Measurements from ENCODE around the gene USP40. TPM values are rescaled to one million over a fixed set of nuclear protein-coding genes. Genes with fewer than 3 reads are reported as not detected.

Gene USP40
- total RNA-seq, 6 experiments from 2014 or later, result 22.8 to 27.4 (median 24.3) TPM

GRCh38 chr2:233462826-233463470, 103.6 kb downstream of the USP40 start:
- H3K4me3 Mint-ChIP-seq, result no peak overlapping the region
- H3K36me3 Mint-ChIP-seq (ENCODE audit: low read depth), result no peaks in the 10 kb centered on the region
- H3K27me3 Mint-ChIP-seq (ENCODE audit: insufficient read depth), result no peaks in the 10 kb centered on the region; the same call in 1 of the 2 replicates
- H3K27ac Mint-ChIP-seq, result no peak overlapping the region
- DNase-seq, result no peak
- no peaks in the 10 kb centered on the region for H3K4me1 Mint-ChIP-seq (ENCODE audit: low read depth)
- H3K9me3 Mint-ChIP-seq, result no peaks in the 10 kb centered on the region
- TF ChIP-seq, protein P1, sequence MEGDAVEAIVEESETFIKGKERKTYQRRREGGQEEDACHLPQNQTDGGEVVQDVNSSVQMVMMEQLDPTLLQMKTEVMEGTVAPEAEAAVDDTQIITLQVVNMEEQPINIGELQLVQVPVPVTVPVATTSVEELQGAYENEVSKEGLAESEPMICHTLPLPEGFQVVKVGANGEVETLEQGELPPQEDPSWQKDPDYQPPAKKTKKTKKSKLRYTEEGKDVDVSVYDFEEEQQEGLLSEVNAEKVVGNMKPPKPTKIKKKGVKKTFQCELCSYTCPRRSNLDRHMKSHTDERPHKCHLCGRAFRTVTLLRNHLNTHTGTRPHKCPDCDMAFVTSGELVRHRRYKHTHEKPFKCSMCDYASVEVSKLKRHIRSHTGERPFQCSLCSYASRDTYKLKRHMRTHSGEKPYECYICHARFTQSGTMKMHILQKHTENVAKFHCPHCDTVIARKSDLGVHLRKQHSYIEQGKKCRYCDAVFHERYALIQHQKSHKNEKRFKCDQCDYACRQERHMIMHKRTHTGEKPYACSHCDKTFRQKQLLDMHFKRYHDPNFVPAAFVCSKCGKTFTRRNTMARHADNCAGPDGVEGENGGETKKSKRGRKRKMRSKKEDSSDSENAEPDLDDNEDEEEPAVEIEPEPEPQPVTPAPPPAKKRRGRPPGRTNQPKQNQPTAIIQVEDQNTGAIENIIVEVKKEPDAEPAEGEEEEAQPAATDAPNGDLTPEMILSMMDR (IDR thresholded peaks at IDR 0.05), result no peak

GRCh38 chr2:233462202-233462785, 104.3 kb downstream of the USP40 start:
- H3K4me1 Mint-ChIP-seq (ENCODE audit: low read depth), result no peaks in the 10 kb centered on the region
- no peak for DNase-seq
- no peaks in the 10 kb centered on the region; the same call in 1 of the 2 replicates for H3K27me3 Mint-ChIP-seq (ENCODE audit: insufficient read depth)
- no peak overlapping the region for H3K27ac Mint-ChIP-seq
- H3K4me3 Mint-ChIP-seq, result no peak overlapping the region
- 0 out of 2 replicates have a peak, but pooled peaks cover 3% of the 10 kb centered on the region for H3K36me3 Mint-ChIP-seq (ENCODE audit: low read depth)
- no peaks in the 10 kb centered on the region for H3K9me3 Mint-ChIP-seq
- TF ChIP-seq, protein P1 (IDR thresholded peaks at IDR 0.05), result no peak

- H3K36me3 Mint-ChIP-seq (ENCODE audit: low read depth), result 0 out of 2 replicates have a peak, but pooled peaks cover 6% of the 10 kb centered on the region
- H3K4me3 Mint-ChIP-seq, result no peak overlapping the region
- TF ChIP-seq, protein P1 (IDR thresholded peaks at IDR 0.05), result no peak
- DNase-seq, result no peak
- H3K4me1 Mint-ChIP-seq (ENCODE audit: low read depth), result no peaks in the 10 kb centered on the region
- H3K27ac Mint-ChIP-seq, result no peak overlapping the region
- H3K27me3 Mint-ChIP-seq (ENCODE audit: insufficient read depth), result no peaks in the 10 kb centered on the region; the same call in 1 of the 2 replicates
- no peaks in the 10 kb centered on the region for H3K9me3 Mint-ChIP-seq
Observed at GRCh38 chr2:233461481-233461891, 105.1 kb downstream of the USP40 start.

- Mint-ChIP-seq H3K9me3 (no peaks in the 10 kb centered on the region), H3K4me3 (no peak overlapping the region), H3K4me1 (ENCODE audit: low read depth) (no peaks in the 10 kb centered on the region), H3K27ac (no peak overlapping the region), H3K27me3 (ENCODE audit: insufficient read depth) (no peaks in the 10 kb centered on the region; the same call in 1 of the 2 replicates), H3K36me3 (ENCODE audit: low read depth) (0 out of 2 replicates have a peak, but pooled peaks cover 6% of the 10 kb centered on the region)
- DNase-seq, result no peak
- TF ChIP-seq, protein P1 (IDR thresholded peaks at IDR 0.05), result no peak
Observed at GRCh38 chr2:233460726-233461441, 105.7 kb downstream of the USP40 start.

DNA sequence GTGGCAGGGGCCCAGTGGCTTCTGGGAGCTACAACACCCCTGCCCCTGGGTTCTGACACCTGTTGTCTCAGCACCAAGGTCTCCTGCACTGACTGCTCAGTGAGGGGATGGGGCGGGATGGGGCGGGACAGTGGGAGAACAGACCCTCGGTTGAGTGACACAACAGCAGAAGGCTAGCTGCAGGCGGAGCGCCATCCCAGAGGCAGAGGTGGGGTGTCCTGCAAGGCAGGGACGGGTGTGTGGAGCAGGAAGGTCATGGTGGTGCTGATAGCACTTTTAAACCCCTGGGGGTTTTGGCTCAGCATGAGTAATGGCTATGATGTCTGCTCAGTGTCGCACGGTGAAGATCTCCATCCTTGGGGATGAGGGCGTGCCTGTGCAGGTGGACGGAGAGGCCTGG, 107.2 kb downstream of the USP40 start:
- DNase-seq, result no peak
- TF ChIP-seq, protein P1 (IDR thresholded peaks at IDR 0.05), result no peak
- Mint-ChIP-seq H3K27me3 (ENCODE audit: insufficient read depth) (no peaks in the 10 kb centered on the region; the same call in 1 of the 2 replicates), H3K4me1 (ENCODE audit: low read depth) (no peaks in the 10 kb centered on the region), H3K9me3 (no peaks in the 10 kb centered on the region), H3K4me3 (no peak overlapping the region), H3K27ac (no peak overlapping the region), H3K36me3 (ENCODE audit: low read depth) (peaks cover 6% of the 10 kb centered on the region; the same call in 1 of the 2 replicates)

Measured in HFFc6 (cell line).